Loucy (cell line): ENCODE data around the gene HMGN3.

ENCODE experiments used
- CTCF ChIP-seq: fragments of 200-600 bp; sonication (generic); conservative IDR thresholded peaks from 2 replicates; pipeline ENCODE4 v1.5.1; 2014; ENCODE audit warnings: mild to moderate bottlenecking, antibody characterized with exemption, low read length
- EZH2phosphoT487 ChIP-seq: fragments of 200-600 bp; IDR thresholded peaks from 2 replicates; pipeline ENCODE4 v1.6.1; 2018; ENCODE audit warnings: antibody characterized with exemption, mild to moderate bottlenecking, moderate library complexity, borderline replicate concordance

- TF ChIP-seq CTCF = no peak
- no peak for TF ChIP-seq EZH2phosphoT487
Measured at GRCh38 chr6:79215213-79215824, 19.2 kb downstream of the HMGN3 start.
